Activated CD8-positive, alpha-beta memory T cell treated with anti-CD3 and anti-CD28 coated beads, Interleukin-2, amount 50 U/mL, for 1 hour (primary cell): ENCODE data around the gene ANKRD11.

ENCODE experiments used
- DNase-seq: peaks from one replicate; pipeline ENCODE4 v3.0.0-alpha.2; 2020; ENCODE audit errors: extremely low read depth

The ANKRD11 gene

DNA sequence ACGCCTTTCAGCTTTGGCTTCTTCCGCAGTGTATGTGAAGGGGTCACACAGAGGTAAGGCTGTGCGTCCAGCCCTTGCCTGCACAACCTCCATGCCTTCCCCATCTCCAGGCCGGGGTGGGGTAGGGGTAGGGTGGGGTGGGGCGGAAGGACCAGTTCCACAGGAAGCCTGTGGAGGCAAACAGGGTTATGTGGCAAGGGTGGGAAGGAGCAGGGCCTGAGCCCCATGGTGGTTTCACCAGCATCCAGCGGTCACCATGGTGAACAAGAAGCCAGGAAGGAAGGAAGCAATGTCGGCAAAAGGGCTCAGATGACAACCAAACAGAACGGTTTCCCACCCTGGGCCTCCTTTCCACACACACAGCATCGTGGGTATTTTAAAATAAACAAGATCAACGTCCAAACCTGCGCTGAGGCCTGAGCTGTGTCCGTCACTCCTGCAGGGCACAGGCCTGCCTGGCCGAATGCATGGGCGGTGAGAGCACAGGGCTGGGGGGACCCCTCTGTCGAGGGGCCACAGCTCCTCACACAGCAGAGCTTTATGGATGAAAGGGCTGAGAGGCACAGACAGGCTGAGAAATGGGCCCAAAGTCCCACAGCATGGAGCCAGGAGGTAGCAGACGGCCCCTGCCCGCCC, 192.3 kb downstream of the ANKRD11 start:
- no peak for DNase-seq

DNA sequence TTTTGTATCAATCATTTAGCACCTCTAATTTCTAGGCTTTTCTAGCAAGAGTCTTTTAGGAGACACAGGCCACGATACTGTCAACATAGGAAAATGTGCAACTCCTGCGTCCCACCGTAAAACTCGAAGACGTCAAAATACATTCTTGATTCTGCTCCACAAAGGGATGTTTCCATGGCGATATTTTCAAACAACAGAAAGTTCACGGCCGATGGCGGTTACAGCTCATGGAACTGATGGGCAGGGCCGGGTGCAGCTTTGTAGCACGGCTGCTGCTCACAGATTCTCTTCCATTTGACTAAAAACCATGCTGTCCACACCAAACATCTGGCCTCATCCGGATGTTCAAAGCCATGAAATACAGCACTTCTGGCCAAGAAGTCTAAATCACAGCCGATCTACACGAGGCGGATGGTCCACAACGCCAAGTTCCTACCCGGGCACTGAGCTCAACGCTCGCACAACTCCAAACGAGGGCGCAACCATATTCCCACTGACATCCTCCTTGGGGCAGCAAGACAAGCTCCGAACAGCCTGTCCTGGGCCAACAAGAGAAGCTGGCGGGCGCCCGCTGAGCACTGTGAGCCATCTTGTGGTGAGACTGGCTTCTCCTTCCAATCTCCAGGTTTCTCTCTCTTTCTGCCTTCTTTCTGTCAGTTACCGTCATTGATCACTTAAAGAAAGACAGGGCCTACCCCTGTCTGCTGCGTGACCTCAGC, 193.0 kb downstream of the ANKRD11 start:
- no peak for DNase-seq

DNA sequence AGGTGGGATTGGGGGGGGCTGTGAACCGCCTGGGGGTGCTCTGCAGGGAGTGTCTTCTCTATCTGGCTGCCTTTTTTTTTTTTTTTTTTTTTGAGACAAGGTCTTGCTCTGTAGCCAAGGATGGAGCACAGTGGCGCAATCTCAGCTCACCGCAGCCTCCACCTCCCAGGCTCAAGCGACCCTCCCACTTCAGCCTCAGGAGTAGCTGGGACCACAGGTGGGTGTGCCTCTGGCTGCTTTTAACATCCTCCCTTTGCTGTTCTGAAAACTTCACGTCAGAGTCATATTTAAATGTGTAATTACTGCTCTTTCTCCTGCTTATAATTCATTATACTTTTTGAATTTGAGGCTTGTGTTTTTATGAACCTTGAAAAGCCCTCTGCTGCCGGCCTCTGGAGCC, 194.4 kb downstream of the ANKRD11 start:
- no peak for DNase-seq

DNA sequence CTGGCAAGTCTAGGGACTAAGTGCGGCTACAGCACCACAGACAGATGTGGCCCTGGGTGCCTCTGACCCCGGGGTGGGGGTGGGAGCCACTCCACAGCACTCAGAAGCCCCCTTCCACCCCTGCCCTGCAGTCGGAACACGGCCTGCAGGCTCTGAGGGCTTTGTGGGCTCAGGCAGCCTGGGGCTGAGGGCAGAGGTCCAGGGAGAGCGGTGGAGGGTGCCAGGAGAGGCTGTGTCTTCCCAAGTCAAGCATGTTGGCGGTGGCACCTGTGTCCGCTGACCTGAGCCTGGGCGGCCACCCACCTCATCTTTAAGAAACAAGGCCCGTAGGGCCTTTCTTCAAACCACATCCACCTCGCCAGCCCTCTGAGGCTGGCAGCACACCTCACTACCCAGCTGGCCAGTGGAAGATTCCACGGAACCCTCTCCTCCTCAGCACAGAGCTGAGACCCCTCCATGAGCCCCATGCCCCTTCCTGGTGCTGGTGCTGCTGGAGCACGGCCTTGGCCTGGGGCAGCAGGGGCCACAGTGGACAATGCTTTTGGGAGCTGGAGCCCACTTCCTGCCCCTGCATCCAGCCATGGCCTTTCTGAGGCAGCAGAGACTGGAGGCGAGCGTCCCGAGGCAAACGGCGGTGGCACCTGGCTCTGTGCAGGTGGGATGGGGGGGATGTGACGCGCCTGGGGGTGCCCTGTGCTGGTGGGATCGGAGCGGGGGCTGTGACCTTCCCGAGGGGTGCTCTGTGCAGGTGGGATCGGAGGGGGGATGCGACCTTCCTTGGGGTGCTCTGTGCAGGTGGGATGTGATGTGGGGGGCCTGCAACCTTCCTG, 195.1 kb downstream of the ANKRD11 start:
- DNase-seq = no peak

DNA sequence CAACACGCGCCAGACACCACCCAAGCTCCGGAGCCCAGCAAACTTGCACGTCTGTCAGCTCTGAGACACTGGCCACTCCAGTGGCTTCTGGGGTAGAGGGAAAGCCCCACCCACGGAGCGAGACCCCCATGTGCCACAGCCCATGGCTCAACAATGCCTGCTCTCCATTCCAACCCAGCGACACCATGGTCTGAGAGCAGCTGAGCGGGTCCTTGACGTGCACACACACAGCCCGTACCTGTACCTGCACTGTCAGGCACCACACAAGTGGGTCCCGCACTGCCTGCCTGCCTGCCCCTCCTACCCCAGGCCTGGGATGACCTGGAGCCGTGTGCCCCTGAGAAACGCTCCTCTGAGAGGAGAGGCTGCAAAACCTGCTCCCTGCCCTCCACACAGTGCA, 195.9 kb downstream of the ANKRD11 start:
- no peak for DNase-seq

DNA sequence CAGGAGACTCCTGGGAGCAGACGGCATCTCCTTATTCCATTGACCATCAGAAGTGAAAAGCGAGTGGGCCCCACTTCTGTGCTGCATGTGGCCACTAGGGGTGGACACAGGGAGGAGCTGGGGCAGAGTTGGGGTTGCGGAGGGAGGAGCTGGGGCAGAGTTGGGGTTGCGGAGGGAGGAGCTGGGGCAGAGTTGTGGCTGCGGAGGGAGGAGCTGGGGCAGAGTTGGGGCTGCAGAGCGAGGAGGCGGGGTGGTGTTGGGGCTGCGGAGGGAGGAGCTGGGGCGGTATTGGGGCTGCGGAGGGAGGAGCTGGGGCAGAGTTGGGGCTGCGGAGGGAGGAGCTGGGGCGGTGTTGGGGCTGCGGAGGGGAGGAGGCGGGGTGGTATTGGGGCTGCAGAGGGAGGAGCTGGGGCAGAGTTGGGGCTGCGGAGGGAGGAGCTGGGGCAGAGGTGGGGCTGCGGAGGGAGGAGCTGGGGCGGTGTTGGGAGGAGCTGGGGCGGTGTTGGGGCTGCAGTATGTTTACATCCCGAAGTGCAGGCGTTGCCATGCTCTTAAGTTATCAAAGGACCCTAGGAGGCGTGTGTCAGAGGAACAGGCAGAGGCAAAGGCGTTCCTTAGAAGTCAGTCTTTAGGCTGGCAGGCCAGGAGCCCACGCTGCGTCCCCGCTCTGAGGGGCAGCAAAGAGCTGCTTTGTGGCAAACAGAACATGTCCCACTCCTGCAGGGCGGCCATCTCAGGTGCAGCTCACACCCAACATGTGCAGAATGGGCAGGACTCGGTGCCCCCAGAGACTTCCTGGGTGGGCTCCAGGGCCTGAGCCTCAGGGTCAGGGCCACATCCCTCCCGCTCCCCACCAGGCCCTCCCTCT, 196.9 kb downstream of the ANKRD11 start:
- no peak for DNase-seq

- no peak for DNase-seq
Observed at GRCh38 chr16:89292443-89293078, 197.8 kb downstream of the ANKRD11 start.

- no peak for DNase-seq
Observed at GRCh38 chr16:89291776-89292175, 198.6 kb downstream of the ANKRD11 start.

- DNase-seq = no peak
Observed at GRCh38 chr16:89291363-89291762, 199.0 kb downstream of the ANKRD11 start.

DNA sequence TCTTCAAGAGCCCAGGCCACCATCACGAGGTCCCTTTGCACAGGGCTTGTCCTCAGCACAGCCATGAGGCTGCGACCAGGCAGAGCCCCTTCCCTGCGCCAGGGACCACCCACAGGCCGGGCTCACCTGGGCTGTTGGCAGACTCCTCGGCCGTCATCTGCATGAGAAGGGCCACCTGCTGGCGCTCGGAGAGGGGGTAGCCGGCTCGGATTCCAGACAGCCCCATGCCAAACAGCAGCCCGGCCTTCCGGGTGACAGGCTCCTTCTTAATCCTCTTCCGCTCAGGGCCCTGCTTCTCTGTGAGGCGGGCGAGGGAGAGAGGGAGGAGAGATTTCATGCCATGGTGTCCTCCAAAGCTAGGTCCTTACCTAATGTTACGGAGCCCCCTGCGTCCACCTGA, 199.5 kb downstream of the ANKRD11 start:
- DNase-seq = no peak

GRCh38 chr16:89290472-89290871, 199.9 kb downstream of the ANKRD11 start:
- DNase-seq = no peak

DNA sequence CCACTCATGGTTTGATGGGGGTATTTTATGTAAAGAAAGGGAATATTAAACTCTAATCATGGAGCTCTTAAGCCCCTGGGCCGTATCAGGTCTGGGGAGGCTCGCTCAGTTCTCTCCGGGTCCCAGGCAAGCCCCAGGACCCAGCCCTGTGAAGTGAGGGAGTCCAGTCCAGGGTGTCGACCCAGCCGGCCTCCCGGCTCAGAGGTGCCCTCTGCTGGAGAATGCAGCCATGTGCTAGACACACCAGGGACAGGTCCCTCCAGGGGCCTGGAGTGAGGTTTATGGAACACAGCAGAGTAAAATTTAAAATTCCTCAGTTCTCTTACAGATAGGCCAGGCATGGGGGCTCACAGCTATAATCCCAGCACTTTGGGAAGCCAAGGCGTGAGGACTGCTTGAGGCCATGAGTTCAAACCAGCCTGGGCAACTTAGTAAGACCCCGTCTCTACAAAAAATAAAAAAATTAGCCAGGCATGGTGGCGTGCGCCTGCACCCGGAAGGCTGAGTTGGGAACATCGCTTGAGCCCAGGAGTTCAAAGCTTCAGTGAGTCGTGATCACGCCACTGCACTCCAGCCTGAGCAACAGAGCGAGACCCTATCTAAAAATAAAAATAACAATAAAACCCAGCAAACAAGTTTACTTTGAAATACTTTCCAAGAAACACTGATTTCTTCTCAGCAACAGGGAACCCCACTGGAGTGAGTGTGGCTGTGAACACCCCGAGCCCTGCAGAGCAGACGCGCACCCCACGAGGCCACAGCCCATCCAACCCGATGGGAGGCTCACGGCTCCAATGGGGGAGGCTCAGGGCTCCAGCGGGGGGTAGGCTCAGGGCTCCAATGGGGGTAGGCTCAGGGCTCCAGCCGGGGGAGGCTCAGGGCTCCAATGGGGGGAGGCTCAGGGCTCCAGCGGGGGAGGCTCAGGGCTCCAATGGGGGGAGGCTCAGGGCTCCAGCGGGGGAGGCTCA, 200.6 kb downstream of the ANKRD11 start:
- peak; percentile 34 for DNase-seq

DNA sequence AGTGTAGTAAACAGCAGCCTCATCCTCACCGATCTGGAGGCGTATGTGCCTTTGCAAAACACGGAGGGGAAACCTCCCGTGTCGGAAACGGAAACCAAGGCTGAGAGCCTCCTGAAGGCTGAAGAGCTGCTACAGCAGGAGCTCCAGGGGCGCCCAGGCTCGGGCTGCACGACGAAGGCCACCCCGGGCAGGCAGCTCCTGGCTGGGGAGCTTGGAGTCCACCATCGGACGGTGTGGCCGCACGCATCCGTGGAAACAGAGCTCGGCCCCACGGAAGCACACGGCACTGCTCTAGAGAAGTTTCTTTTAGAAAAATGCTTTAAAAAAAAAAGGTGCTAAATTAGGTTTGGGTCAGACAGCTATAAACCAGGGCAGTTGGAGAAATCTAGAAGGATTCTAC, 201.4 kb downstream of the ANKRD11 start:
- DNase-seq = no peak

- no peak for DNase-seq
Observed at GRCh38 chr16:89288577-89288844, 201.8 kb downstream of the ANKRD11 start.

- no peak for DNase-seq
Observed at GRCh38 chr16:89287777-89288576, 202.4 kb downstream of the ANKRD11 start.

GRCh38 chr16:89286096-89286495, 204.3 kb downstream of the ANKRD11 start:
- DNase-seq = no peak

GRCh38 chr16:89285381-89285780, 205.0 kb downstream of the ANKRD11 start:
- DNase-seq = no peak

GRCh38 chr16:89283449-89283848, 206.9 kb downstream of the ANKRD11 start:
- no peak for DNase-seq

GRCh38 chr16:89282523-89282922, 207.8 kb downstream of the ANKRD11 start:
- DNase-seq = no peak

DNA sequence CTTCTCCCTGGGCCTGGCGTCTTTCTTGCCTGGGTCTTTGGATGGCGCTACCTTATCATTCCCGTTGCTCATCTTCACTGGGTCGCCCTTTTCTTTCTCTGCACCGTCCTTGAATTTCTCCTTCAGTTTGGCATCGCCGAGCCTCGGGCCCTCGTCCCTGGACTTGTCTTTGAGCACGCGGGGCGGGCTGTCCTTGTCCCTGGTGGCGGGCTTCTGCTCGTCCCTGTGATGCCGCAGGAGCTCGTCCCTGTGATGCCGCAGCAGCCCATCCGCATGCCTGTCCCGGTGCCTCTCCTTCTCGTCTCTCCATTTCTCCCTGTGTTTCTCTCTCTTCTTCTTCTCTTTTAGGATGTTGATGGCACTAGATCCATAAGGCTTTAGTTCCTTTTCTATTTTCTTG, 208.5 kb downstream of the ANKRD11 start:
- no peak for DNase-seq
